Lower leg skin (tissue), 3 donors: ENCODE results near the gene SNN.

Experiments used
- POLR2A ChIP-seq, 2 donors: fragments of 450-650 bp; IDR thresholded peaks; one replicate each; pipeline ENCODE4 v1.6.1; 2016 to 2017; ENCODE audit warnings: antibody characterized with exemption in 2 of 2, mild to moderate bottlenecking in 1 of 2, moderate library complexity in 1 of 2
- TF ChIP-seq, protein P1 (sequence below), 3 donors: fragments of 450-650 bp; IDR thresholded peaks; one replicate each; pipeline ENCODE4 v1.5.1; 2016; ENCODE audit warnings: antibody characterized with exemption in 3 of 3, mild to moderate bottlenecking in 3 of 3, moderate library complexity in 2 of 3

DNA sequence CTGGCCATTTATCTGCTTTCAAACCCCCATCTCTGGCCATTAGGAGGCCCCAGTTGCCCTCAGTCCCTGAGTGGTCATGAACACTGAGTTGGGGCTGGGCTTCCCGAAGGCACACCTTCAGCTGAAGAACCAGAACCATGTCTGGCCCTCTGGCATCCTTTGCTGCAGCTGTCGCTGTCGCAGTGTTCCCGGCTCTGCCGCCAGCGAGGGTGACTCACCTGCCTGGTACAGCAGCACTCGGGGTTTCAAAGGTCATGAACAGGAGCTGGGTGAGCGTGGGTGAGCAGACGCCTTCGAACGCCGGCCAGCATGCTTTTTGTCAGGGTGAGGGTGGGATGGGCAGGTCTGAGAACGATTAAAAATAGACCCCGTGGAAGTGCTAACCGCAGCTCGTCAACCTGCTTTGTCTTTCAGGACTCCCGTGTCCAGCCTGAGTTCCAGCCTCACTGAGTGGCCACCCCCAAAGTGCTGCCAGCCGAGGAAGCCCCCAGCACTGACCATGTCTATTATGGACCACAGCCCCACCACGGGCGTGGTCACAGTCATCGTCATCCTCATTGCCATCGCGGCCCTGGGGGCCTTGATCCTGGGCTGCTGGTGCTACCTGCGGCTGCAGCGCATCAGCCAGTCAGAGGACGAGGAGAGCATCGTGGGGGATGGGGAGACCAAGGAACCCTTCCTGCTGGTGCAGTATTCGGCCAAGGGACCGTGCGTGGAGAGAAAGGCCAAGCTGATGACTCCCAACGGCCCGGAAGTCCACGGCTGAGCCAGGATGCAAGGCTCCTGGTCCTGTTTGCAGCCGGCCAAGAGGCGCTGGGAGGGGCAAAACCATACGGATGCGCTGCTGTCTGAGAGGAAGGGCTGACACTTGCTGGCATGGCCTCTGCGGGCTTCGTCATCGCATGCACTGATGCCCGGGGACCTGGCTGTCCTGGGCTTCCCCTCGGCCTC is 7.6 kb downstream of the SNN start:
- TF ChIP-seq, protein P1, sequence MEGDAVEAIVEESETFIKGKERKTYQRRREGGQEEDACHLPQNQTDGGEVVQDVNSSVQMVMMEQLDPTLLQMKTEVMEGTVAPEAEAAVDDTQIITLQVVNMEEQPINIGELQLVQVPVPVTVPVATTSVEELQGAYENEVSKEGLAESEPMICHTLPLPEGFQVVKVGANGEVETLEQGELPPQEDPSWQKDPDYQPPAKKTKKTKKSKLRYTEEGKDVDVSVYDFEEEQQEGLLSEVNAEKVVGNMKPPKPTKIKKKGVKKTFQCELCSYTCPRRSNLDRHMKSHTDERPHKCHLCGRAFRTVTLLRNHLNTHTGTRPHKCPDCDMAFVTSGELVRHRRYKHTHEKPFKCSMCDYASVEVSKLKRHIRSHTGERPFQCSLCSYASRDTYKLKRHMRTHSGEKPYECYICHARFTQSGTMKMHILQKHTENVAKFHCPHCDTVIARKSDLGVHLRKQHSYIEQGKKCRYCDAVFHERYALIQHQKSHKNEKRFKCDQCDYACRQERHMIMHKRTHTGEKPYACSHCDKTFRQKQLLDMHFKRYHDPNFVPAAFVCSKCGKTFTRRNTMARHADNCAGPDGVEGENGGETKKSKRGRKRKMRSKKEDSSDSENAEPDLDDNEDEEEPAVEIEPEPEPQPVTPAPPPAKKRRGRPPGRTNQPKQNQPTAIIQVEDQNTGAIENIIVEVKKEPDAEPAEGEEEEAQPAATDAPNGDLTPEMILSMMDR (IDR thresholded peaks at IDR 0.05), result no peak
- TF ChIP-seq POLR2A (IDR thresholded peaks at IDR 0.05), result no peak
